Measurements from ENCODE around the gene ASMT.

GRCh38 chrX:1661048-1661921, 46.4 kb downstream of the ASMT start:
- TF ChIP-seq YY1 (IDR thresholded peaks at IDR 0.05; ENCODE audit: low read depth) (no peak), REST (IDR thresholded peaks at IDR 0.05; ENCODE audit: low read depth) (no peak), TEAD4 (IDR thresholded peaks at IDR 0.05) (no peak), TCF12 (IDR thresholded peaks at IDR 0.05; ENCODE audit: low read depth) (no peak), CEBPB (IDR thresholded peaks at IDR 0.05) (no peak), TAF1 (IDR thresholded peaks at IDR 0.05; ENCODE audit: low read depth) (no peak), RAD21 (IDR thresholded peaks at IDR 0.05; ENCODE audit: low read depth) (no peak), EP300 (IDR thresholded peaks at IDR 0.05; ENCODE audit: borderline replicate concordance) (no peak), USF1 (IDR thresholded peaks at IDR 0.05) (no peak), CREB1 (IDR thresholded peaks at IDR 0.05; ENCODE audit: low read depth) (no peak), MAX (IDR thresholded peaks at IDR 0.05) (no peak), EGR1 (IDR thresholded peaks at IDR 0.05) (no peak), NFIC (IDR thresholded peaks at IDR 0.05) (no peak), FOXM1 (IDR thresholded peaks at IDR 0.05; ENCODE audit: borderline replicate concordance, low read depth) (no peak)
